GF-D8 (cell line): ENCODE measurements around the gene KLC3.

Source experiments
- DNase-seq: peaks from one replicate; lab custom pipeline; 2025; lab: John Stamatoyannopoulos, UW

KLC3 gene

GRCh38 chr19:45376045-45376724 is 35.6 kb downstream of the KLC3 start:
- DNase-seq, result no peak

- no peak for DNase-seq
Observed at GRCh38 chr19:45380107-45380506, 39.6 kb downstream of the KLC3 start.

GRCh38 chr19:45382426-45382825 is 41.9 kb downstream of the KLC3 start:
- DNase-seq, result no peak

GRCh38 chr19:45385392-45386221 is 45.1 kb downstream of the KLC3 start:
- DNase-seq, result no peak

- no peak for DNase-seq
Observed at GRCh38 chr19:45391346-45391745, 50.8 kb downstream of the KLC3 start.

- no peak for DNase-seq
Observed at GRCh38 chr19:45391871-45392665, 51.5 kb downstream of the KLC3 start.

- DNase-seq, result no peak
Observed at GRCh38 chr19:45395821-45396617, 55.5 kb downstream of the KLC3 start.

GRCh38 chr19:45400192-45400591 is 59.6 kb downstream of the KLC3 start:
- no peak for DNase-seq
